ENCODE results near the gene CDR2L.

Gene CDR2L

DNA sequence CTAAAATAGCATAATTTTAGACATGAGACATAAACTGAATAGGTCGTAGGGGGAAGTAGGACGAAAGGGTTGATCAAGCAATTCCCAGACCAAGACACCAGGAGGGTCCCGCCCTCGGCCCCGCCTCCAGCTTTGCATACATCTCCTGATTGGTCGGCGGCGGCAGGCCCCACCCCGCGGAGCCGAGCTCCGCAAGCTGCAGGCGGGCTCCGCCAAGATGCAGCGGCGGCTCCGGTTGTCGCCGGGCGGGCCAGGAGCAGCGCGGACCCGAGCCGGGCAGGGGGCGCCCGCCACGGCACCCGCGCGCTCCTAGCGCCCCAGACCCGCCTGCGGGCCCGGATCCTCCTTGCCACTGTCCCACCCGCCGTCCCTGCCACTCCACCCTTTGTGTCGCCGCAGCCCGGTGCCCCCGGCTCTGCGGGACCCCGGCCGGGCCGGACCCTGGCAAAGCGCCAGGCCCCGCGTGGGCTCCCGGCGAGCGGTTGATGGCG lies at the start of gene CDR2L:
Gene CDR2L, plus strand, starts transcription at position 215 of the 491 bp plus-strand sequence. CDS start 412 bp downstream, outside the sequence.
- DNase-seq: peak; percentile 27 to 98 (median 92)

DNA sequence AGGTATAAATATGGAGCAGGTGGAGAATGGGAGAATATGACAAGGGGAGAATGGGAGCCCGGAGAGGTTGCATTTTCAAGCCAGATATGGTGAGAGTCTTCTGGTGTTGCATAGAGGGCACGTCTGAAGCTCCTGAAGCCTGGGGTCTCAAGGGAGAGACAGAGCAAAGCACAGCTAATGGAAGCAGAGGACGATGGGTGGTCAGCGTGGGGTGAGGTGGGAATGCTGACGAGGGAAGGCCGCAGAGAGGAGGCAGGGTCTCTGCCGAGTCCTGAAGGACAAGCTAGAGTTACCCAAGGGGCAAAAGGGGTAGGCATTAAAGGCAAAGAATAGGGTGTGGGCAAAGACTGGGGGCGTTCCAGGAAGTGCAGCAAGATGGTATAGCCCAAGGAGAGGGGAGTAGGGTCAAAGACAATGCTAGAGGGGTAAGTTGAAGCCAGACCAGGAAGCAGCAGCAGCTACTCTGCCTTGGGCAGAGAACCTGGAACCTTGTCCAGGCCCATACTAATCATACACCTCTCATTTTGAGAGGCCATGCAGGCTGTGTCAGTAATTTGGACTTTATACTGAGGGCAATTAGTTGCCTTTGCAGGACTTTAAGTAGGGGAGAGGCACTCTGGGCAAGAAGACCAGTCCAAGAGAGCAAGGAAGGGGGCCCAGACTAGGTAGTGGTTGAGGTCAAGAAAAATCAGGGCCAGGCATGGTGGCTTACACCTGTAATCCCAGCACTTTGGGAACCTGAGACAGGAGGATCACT lies 49.1 kb upstream of the CDR2L start:
- no peak for DNase-seq

DNA sequence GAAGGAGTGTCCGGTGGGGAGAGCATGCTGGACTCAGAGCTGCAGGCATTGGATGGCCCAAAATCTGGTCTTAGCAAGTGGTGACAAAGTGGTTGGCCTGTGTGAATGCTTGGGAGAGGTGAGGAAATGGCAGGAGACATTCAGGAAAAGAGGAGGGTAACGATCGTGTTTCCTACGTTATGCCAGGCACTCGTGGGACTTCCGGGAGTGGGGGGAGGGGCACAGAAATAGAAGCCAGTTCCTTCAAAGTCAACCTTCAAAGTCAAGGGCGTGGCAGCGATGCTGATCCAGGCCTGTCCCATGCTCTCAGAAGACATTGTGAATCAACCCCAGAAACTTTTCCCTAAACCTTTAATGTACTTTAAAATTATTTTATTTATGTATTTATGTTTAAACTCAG lies 47.9 kb upstream of the CDR2L start:
- no peak for DNase-seq

DNA sequence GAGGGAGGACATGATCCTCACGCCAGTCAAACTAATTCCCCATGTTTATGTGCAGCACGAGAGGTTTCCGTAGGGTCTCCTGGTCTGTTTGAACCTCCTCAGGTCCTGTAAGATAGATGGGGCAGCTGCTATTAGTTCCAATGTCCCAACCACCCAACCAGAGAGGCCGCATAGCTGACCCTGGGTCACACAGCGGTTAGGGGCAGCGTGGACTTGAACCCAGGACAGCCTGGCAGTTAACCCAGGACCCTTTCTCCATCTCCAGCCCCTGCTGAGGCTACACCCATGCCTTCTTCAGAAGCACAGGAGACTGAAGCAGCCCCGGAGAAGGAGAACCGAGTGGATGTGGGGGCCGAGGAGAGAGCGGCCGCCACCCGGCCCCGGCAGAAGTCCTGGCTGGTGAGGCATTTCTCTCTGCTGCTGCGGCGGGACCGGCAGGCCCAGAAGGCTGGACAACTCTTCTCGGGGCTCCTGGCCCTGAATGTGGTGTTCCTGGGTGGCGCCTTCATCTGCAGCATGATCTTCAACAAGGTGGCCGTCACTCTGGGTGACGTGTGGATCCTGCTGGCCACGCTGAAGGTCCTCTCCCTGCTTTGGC lies 46.2 kb upstream of the CDR2L start:
- no peak for DNase-seq

DNA sequence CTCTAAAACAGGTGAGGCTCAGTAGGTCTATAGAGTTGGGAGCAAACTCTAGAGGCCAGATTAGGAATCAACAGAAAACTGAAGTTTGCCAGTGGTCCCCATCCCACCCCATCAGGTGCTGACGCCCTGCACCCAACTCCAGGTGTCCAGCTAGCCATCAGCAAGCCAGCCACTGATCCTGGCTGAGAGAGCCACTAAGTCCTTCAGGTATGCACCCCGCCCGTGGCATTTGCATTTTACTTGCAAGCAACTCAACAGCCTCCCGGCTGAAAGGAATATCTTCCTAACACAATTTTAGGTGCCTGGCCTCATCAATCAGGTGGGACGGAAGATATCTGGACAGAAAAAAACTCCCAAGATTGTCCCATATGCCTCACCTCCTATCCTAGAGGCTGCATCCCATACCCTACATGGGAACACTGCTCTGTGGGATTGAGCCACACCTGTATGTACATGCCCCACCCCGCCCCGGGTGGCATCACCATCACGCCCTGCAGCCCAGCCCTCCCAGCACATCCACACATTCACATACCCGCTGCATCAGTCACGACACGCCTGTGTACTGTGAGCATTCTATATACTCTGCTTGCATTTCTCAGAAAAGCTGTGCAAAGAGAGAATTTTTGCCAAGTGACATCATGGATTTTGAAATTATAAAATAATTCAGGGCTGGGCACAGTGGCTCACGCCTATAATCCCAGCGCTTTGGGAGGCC lies 43.5 kb upstream of the CDR2L start:
- DNase-seq: peak in 1 of 51 donors; percentile 27

DNA sequence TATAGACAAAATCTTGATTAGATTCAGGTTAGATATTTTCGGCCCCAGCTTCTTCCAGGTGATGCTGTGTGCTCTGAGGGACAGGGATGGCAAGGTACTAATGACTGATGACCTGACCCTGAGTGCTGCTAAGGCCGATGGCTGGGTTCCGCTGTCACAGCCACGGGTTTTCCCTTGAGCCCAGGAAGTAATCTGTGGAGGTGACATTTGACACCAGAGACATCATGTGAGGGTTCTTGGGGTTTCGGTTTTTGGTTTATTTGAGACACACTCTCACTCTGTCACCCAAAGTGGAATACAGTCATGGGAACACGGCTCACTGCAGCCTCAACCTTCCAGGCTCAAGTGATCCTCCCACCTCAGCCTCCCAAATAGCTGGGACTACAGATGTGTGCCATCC lies 41.9 kb upstream of the CDR2L start:
- no peak for DNase-seq

DNA sequence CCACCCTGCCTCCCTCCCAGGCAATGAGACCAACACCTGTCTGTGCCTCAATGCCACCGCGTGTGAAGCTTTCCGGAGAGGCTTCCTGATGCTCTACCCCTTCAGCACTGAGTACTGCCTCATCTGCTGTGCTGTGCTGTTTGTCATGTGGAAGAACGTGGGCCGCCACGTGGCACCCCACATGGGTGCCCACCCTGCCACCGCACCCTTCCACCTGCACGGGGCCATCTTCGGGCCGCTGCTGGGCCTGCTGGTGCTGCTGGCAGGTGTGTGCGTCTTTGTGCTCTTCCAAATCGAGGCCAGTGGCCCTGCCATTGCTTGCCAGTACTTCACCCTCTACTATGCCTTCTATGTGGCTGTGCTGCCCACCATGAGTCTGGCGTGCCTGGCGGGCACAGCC lies 40.8 kb upstream of the CDR2L start:
- no peak for DNase-seq

DNA sequence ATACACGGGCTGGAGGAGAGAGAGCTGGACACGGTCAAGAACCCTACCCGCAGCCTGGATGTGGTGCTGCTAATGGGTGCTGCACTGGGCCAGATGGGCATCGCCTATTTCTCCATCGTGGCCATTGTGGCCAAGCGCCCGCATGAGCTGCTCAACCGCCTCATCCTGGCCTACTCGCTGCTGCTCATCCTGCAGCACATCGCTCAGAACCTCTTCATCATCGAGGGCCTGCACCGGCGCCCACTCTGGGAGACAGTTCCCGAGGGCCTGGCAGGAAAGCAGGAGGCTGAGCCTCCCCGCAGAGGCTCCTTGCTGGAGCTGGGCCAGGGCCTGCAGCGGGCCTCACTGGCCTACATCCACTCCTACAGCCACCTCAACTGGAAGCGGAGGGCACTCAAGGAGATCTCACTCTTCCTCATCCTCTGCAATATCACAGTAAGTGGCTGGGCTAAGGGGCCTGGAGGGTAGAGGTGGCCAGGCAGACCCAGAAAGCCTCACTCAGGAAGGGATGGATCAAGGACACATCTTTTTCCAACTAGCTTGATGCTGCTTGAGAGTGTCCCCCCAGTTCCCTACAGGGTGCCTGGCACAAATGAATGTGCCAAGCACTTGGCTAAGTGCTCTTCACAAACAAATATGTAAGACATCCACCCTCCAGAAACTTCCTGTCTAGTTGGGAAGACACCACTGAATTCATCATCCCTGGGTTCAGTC lies 40.2 kb upstream of the CDR2L start:
- no peak for DNase-seq

DNA sequence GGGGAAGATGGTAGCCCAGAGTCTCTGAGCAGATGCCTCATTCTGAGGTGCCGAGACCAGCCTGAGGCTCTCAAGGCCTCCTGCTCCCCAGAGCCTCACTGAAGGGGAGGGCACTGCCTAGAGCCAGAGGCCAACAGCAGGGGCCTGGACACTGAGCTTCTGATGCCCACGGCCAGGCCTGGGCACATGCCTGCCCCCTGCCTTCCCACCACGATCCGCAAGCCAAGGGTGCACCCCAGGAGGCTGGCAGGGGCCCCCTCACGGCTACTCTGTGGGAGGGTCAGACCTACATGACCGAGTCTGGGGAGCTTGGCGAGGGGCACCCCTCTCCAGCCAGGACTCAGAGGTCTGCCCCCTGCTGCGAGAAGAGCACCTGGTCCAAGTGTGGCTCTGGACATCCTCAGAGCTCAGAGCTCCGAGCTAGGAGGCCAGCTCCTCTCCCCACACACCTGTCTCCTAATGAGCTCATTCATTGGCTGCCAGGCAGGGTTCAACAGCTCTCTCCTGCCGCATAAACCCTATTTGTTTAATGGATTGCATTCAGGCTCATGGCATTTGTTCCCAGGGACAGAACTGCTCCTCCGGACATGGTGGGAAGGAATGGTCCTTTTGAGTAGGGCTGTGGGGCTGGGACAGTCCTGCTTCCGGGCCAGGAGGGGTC lies 37.8 kb upstream of the CDR2L start:
- no peak for DNase-seq

DNA sequence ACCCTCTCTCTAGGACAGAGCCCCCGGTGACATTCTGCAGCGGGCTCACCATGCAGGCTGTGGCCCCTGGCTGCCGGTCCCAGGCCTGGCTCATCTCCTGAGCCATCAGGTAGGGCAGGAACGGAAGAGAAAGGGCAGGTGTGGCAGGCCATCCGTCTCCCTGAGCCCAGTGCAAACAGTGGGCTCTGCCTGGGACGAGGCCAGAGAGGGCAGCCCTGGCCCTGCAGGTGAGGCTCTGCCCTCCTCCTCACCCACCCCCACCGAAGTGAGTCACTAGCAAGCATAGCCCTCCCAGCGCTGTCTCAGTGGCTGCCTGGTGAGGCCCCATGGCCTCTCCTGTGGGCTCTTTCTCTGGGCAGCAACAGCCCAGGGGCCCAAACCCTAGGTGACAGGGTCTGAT lies 37.2 kb upstream of the CDR2L start:
- no peak for DNase-seq

DNA sequence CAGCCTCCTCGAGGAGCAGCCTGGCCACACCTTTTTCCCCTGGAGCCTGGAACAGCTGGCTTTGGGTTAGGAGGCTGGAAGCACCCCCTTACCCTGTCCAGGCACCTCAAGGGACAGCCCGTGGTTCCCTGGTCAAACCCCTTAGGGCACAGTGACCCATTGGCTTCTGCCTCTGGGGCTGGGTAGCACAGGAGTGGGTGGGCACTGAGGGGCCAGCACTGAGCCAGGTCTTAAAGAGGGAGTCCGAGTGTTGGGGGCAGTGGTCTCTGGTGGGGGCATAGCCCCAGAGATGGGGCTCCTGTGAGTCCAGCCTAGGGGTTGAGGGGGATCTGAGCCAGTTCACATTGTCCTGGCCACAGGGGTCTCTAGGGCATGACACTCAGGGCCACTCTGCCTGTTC lies 36.4 kb upstream of the CDR2L start:
- no peak for DNase-seq

DNA sequence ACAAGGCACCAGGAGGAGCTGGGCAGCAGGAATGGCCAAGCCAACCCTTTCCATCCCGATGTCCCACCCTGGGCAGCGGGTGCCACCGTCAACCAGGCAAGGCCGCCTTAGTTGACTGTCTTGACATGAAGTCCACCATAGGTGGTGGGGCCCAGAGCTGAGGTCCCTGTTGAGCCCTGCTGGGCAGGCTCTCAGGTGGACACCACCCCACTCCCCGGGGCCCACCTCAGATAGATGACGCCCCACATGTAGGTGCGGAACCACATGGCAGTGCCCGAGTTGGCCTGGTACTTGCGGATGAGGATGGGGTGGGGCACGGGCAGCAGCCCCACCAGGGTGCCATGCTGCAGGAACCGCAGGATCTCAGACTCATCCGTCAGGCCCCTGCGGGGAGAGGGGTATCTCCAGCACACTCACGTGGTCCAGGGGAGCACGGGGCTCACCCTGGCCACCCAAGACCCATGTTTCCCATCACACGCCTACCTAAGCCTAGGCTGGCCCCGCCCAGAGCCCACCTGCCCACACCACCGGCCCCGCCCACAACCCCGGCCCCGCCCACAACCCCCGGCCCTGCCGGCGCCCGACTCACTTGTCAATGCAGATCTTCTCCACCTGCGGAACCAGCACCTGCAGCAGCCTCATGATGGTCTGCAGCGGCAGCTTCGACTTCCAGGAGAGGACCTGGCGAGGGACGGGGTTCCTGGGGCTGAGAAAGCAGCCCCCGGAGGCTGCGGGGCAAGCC lies 35.6 kb upstream of the CDR2L start:
- no peak for DNase-seq

DNA sequence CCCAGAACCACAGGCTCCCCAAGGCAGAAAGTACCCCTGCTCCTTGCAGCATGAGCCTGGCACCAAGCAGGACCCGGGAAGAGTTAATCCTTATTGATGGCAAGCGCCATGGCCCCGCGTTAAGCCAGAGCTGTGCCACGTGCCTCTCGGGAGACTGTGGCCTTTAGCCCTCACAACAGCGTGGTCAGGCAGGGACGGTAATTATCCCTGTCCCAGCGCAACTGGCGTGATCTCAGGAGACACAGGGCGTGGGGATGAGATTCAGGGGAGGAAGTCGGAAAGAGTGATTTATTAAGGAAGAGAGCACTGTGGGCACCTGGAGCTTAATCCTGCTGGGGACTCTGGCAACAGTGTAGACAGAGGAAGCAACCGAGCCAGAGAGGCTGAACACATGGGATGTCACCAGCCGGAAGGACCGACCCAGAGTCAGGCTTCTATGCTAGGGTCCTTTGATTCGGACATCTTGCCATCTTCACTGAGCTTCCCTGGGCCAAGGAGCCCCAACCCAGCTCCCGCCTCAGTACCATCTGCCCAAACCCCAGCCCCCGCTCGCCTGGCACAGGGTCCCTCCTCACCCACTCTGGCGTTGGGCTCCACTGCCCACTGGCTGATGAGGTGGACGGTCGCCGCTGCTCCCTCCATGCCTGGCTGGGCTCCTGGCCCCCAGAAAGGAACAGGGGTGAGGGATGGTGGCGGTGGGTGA lies 34.9 kb upstream of the CDR2L start:
- DNase-seq: no peak

DNA sequence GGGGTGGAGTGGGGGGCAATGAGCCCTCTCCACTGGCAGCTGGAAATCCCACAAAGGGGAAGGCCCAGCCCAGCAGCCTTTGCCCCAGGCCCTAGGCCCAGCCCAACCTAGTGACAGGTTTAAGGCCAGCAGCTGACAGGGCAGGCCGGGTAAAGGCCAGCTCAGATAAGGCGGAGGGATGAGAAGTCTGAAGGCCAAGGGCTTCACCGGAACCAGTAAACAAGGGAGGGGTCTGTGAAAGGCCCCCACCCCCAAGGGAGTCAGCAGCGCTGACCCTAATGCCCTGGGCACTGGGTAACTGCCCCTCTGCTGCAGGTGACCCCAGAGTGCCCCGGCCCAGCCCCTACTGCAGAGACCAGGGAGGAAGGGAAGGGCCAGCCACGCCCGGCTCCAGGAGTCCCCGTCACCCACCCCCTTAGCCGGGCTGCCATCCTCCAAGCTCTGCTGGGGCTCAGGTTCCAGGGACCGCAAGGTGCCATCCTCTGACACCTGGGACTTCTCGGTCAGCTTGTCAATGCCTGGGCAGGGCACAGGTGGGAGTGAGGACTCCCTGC lies 34.2 kb upstream of the CDR2L start:
- DNase-seq: no peak

DNA sequence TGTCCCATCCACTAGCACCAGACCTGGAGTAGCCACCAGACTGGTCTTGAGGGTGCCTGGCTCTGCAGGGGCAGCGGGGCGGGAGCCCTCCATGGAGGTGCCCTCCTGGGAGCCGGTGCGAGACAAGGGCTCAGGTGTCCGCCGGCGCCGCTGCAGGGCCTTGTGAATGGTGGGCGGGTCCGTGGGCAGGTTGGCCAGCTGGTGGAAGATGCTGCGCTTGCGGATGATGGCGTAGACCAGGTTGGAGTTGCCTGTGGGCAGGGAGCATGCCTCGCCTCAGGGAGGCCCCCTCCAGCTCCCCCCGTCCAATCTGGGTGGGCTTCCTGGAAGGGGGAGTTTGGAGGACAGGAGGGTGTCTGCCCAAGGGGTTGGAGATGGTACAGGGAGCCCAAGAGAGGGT lies 33.3 kb upstream of the CDR2L start:
- DNase-seq: no peak

DNA sequence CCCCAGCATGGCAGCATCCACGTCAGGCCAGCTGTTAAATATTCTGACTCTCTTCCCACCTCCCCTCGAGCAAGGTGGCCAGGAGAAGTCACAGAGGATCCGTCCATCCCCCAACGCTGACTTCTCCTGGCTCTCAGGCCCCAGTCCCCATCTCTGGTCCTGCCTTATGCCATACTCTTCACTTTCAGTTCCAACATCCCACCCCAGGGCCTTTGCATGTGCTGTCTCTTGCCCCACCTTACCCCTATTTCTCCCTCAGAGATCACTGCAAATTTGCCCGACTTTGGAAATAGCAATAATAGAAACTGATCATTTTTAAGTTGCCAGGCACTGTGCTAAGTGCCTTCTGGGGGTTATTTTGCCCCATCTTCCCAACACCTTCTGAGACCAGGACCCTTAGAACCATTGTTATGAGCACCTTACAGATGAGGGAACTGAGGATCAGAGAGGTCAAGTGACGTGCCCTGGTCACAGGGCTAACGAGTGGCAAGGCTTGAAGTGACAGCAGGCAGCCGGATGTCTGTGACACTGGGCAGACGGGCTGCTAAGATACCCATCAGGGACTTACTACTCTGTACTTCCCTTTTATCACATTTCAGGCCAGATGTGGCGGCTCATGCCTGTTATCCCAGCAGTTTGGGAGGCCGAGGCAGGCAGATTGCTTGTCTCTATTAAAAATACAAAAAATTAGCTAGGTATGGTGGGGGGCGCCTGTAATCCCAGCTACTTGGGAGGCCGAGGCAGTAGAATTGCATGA lies 32.6 kb upstream of the CDR2L start:
- DNase-seq: no peak

DNA sequence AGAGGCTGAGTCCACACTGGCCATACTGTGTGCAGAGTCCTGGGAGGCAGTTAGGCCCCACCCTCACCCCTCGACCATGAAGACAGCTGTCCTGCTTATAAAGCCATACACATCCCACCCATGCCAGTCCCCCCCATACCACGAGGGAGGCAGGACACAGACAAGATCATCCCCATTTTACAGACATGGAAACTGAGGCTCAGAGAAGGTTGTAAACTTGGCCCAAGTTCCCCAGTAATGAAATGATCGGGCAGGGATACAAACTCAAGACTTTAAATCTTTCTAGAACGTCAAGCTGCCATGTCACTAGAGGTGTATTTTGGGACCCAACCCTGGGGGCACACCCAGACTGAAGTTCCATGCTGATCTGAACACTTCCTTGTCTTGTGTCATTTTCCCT lies 31.3 kb upstream of the CDR2L start:
- DNase-seq: no peak

DNA sequence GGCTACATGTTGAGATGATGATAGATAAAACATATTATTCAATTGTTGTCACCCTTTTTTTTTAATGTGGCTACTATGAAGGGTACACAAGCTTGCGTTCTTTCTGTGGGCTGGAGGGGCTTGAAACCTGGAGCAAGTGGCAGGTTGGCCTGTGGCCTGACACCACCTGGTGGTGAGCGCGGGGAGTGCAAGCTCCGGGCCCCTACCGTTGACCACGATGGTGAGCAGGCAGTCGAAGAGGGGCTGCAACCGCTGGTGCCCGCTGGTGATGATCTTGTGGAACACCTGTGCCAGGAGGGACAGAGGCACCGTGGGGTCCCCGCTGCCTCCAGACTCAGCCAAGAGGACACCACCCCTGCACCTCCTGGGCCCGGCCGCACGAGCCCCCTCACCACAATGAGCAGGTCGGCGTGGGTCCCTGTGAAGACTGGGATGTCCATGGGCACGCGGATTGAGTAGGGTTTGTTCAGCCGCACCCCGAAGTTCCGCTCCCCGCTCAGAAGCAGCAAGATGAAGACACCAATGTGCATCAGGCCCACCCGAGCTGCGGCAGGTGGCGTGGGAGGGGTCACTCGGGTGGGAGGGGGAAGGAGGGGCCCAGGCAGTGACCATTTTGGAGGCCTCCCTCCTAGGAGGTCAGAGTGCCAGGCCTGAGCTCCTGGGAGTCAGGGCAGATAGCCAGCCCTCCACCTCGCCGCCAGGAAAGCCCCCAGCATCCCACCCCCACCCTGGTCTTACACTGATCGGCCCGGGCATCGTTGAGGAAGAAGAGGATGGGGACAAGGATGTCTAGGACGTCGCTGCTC lies 29.3 kb upstream of the CDR2L start:
- peak in 42 of 51 donors; percentile 1 to 75 (median 29) for DNase-seq
